Right renal pelvis (tissue), 4 donors: Measurements from ENCODE around the gene CDH20. TPM values are rescaled to one million over a fixed set of nuclear protein-coding genes. Genes with fewer than 3 reads are reported as not detected.

Experiments used
- DNase-seq, 4 donors: peaks; one replicate each; pipeline ENCODE4 v3.0.0-alpha.2; 2013; ENCODE audit warnings: low read depth in 4 of 4, low spot score in 3 of 4, missing footprints in 1 of 4
- polyA plus RNA-seq, 4 donors: library from polyadenylated mRNA; unstranded; fragments of 120-200 nt; gene quantifications; one replicate each; pipeline ENCODE4 v1.2.1, GENCODE V29; 2013; ENCODE audit not compliant: insufficient read length in 4 of 4

Gene CDH20
- polyA plus RNA-seq, 4 donors, result 3.1 to 4.3 (median 3.6) TPM

DNA sequence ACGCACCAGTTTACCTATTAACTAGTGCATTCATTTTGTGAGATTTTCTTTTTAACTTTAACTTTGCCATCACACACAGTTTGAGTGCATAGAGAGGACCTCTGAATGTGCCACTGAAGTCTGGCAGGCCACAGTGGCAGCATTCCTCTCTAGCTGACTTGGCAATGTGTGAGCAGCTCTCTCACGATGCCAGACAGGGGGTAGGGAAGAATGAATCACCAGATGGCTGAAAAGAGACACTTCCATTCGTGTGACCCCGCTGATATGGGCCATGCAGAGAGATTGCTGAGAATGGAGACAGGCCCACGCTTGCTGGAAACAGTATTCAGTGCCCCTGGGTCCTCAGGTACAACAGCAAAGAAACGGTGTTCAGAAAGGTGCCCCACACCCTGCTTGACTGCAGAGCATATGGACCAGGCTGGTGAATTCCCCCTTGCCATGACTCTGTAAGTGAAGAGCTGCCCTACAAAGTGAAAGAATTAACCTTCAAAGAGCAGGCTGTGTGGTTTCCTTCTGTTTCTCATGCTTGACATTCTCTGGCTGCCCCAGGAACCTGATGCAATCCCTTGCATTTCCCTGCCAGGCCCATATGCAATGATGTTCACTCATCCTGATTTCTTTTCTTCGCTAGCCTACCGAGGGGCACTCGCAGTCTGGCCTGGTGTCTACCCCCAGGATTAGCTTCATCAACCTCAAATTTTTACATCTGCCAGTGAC is 236.1 kb downstream of the CDH20 start:
- DNase-seq, result no peak

DNA sequence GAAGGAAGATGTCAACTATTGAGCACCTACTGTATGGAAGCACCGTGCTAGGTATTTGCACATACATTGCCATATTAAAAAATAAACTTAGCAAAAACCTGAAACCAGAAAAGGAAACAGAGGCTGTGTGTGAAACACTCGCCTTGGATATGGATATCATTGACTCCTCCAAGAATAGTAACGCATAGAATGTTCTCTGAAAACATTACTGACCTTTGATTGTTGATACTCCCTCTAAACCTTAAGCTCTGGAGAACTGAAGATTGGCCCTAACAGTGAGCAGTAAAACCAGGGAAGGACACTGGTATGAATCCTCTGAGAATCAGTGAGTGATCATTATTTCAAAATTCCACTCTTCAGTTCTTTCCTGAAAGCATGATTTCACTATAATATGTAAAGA is 236.8 kb downstream of the CDH20 start:
- DNase-seq, result no peak

DNA sequence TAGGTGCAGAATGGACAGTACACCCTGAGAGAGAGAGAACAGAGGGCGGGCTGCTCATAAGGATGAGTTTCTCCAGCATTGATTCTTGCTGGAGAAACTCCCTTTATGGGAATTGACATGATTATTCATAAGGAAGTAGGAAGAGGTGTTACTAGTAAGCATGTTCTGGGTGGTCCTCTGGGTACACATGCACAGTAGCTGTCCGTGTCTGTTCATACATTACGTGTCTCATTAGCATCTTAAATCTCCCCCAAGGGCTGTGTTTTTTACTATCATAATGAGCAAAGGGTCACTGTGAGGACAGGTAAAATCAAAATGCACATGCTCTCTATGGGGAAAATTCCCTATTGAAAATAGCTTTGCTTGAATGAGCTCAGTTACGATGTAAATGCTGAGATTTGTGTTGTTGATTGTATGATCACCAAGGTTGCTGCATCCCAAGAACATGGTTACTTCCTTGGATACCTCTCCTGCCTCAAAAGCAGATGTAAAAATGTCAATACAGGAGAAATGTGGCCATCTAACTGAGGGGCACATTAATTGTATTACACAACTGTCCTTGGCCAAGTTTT is 238.9 kb downstream of the CDH20 start:
- no peak for DNase-seq

DNA sequence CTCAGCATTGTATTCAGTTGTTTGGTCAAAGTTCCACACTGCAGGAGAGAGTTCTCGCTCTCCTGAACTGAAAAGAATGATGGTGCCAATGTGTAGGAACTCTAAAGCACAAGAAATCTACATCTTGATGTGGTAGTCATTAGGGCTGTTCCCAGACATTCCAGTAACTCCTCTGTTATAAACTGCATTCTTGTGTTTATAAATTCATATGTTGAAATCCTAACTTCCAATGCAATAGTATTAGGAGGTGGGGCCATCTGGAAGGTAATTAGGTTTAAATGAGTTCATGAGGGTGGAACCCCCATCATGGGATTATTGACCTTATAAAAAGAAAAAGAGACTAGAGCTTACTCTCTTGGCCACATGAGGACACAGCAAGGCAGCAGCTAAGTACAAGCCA is 239.6 kb downstream of the CDH20 start:
- no peak for DNase-seq

DNA sequence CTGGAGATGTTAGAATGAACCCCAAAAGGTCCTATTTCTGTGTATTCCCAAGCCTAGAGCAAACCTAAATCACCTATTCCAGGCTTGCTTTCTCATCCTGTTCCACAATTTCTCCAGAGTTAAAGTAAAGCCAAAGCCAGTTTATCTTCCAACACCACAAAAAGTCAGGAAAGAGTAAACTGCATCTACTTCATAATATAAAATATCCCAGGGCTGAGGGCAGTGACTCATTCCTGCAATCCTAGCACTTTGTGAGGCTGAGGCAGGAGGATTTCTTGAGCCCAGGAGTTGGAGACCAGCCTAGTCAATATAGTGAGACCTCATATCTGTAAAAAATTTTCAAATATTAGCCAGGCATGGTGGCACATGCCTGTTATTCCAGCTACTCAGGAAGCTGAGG is 241.4 kb downstream of the CDH20 start:
- no peak for DNase-seq

DNA sequence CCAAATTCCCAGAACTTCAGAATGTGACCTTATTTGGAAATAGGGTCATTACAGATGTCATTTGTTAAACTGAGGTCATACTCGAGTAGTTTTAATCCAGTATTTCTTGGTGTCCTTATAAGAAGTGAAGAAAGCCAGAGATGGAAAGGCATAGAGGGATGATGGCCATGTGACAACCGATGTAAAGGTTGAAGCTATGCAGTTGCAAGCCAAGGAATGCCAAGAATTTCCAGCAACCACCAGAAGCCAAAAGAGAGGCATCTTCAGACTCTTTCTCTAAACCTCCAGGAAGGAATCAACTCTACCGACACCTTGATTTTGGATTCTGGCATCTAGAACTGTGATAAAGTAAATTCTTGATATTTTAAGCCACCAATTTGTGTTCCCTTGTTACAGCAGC is 242.2 kb downstream of the CDH20 start:
- DNase-seq, result no peak

DNA sequence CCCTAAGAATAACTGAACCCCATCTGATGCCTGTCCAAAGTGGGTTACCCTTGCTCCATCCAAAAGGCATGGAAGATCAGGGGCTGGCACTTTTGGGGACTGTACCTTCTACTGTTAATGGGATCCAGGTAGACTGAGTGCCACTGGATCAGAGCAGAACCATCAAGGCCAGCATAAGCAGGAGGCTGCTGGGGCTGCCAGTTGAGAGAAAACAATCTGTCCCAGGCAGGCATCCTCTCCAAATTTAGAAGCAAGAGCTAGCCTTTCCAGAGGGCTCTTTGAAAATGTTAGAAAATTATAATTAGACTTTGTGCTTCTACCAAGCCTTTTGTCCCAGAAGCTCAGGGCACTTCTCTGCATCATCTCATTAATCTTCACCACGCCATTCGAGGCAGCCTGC is 245.6 kb downstream of the CDH20 start:
- no peak for DNase-seq

DNA sequence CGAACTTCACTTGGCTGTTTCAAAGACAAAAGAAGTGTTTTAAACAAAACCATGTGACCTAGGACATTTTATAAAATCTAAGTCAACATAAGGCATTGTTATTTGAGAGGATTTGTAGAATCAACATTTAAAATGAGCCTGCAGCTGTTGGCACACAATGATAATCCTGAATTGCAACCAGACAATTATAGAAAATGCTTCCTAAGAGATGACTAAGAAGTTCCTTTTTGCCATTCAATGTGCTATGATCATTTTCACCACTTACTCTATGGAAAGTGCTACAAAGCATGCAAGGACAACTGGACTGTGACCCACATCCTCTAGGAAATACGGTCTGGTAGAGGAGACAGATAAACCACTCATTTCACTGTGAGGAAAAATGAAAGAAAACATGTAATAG is 246.4 kb downstream of the CDH20 start:
- no peak for DNase-seq

DNA sequence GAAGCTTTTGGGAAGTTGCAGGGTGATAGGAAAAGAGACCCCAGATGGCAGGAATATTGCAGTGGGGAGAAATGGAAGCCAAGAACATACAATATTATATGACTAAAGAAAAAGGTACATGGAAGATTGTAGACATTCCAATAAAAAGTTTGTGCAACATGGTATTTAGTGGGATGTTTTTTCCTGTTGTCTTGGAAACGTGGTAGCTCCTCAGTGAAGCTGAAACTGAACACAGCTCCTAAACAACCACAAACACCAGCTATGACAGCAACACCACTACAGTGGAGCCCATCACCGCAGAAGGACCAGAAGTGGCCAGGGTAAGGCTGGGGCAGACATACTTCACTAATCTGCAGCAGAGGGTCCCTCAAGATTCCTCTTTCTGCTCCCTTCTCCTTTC is 246.8 kb downstream of the CDH20 start:
- DNase-seq, result no peak

DNA sequence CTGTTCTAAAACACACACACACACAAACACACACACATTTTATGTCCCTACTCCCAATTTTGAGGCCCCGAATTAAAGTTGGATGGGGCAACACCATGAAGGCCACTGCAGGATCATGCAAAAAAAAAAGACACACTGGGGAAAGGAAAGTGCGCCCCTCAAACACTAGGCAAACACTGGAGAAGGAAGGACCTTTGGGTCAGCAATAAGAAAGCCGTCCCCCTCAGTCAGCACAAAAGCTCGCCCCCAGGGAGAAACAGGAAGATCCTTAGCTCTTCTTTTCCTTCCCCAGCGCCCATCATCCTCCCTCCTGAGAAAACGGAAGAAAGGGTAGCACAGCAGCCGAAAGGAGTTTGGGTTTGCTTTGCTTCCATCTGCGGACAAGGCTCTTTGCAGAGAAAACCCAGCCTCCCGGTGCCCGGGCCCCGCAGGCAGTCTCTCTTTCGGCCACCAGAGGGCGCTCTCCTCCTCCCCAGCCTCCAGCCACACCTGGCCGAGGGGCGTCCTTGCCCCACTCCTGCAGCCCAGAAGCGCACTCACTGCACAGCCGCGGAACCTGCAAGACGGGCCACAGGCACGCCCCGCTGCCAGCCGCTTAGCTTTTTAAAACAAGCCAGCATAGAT is 248.5 kb downstream of the CDH20 start:
- DNase-seq, result peak in 3 of 4 donors; percentile 61 to 77 (median 66)

DNA sequence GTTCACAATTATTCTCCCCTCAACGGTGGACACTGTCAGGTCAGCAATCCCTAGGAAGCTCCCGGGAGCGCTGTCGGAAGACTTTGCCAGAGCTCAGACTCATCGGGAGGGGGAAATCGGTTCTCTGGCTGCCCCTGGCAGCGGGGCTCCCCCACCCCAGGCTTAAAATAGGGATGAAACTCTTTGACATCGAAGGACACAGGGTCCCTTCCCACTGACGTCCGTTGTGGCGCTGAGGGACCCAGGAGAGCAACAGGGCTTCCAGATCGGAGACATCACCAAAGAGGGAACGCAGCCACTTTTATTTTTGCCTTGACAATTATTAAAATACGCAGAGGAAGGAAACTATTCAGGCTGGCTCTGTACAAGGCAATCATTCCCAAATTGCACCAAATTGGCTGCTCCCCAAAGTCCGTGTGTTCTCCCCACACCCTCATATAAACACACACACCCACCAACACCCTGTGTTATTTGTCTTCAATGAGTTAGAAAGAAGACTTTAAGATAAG is 249.0 kb downstream of the CDH20 start:
- no peak for DNase-seq

DNA sequence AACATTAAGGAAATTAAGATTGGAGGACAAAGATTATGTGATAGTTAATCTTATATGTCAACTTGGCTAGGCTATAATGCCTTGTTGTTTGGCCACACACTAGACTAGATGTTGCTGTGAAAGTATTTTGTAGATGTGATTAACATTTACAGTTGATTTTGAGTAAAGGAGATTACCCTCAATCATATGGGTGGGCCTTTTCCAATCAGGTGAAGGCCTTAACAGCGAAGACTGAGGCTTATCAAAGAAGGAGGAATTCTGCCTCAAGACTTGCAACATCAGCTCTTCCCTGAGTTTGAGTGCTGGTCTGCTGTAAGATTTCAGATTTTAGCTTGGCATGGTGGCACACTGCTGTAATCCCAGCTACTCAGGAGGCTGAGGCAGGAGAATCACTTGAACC is 250.3 kb downstream of the CDH20 start:
- DNase-seq, result no peak

DNA sequence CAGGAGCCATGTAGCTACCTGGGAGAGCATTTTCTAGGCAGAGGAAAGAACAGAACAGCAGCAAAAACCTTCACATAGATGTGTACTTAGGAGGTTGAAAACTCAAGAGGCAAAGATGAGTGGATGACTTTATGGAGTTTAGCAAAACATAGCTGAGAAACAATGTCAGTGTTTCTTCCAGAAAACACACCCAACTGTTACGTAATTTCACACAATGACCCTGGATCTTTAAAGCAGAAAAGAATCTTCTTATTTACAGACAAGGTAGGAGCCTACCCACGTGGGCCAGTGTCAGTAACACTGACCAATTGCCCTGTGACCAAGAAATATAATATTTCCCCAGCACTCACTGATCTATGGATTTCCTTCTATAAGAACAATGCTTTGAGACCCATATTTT is 254.6 kb downstream of the CDH20 start:
- no peak for DNase-seq

DNA sequence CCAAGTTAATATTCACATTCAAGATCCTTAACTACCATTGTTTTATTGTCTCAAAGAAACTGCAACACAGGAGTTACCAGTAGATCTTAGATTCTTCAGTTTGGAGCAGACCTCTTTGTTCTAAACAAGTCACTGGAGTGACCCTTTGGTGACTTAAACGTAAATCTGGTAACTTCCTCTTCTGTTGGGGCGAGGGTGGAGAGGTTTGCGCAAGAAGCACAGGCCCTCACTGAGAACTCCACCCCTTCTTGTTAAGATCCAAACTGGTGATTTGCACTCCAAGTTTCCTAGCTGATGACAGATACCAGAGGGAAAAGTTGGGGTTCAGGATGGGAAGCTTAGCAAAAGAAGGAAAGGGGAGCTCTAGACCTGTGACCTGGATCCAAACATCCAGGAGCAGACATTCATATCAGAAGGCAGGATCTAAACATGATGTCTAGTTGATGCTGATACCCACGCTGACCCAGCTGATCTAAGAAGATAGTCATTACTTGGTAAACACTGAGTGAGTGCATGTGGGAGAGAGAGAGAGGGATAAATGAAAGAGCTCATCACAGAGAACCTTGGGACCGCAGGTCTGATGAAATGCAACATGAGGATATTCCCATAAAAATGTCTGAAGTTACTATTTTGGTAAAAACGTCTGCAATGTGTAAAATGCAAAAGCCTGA is 256.0 kb downstream of the CDH20 start:
- DNase-seq, result no peak

DNA sequence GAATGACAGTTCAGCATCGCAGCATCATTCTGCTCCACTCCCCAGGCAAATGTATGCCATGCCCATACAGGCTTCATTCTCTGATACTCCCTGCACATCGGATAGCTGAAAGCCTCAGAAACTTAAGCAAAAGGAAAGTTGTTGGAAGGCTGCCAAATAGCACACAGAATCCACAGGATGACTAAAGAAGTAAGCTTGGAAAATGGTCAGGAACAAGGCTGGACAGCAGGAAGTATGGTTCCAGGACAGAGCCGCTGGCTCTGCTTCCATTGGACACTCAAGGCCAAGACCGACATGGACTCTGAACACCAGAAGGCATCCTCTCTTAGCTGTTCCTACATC is 256.5 kb downstream of the CDH20 start:
- no peak for DNase-seq

DNA sequence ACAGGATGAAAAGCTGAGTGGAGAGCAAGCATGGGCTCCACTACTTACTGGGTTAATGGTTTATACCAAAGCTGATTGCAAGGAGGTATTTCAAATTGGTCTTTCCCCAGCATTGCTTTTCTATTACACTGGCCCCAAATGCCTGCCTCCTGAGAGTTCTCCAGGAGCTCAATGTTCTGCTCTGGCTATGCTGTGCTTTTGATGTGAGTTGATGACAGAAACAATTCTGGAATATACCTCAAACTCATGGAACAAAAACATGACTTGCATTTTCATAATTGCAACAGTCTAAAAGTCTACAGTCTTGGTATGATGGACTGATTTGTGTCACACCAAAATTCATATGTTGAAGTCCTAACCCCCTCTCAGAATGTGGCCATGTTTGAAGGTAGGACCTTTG is 258.0 kb downstream of the CDH20 start:
- no peak for DNase-seq

DNA sequence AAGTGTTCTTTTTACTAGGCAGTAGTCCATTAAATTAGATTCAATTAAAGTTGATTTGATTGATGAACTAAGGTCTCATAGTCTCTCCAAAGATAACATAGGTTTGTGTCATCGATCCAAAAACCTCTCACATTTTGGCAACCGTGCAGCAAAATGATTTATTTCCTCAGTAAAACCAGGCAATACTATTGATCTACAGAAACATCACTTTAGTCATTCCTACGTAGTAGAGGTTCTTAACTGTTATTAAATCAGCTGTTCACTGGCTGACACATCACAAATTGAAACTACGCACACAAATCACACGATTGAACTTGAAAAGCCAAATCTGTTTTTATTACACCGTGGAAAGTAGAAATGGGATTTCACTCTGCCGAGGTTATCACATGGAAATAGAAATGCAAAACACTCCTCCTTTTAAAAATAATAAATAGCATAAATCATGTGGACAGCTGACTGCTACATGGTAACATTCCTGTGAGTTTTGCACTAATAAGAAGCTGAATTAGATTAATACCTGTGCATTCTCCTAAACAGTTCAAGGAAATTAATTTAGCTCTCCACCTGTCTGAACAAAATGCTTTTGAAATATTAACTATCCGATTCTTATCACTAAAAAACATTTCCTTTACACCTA is 262.5 kb downstream of the CDH20 start:
- peak in 2 of 4 donors; percentile 35 to 38 for DNase-seq

DNA sequence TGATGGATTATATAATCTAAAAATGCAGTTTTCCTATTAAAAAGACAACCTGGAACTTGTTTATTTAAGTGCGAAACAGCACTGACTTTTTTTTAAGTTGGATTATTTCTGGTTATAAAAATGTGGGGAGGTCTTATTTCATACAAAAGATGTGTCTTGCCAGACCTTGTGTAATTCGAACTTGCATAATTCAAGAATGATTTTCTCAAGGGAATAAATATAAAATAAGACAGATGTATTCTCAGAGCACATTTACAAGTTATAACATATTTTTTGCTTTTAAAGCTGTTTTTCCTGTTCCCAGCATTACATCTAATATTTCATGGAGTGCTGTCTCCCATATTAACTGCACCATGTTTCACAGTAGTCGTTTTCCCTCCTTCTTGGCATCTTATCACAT is 263.1 kb downstream of the CDH20 start:
- DNase-seq, result no peak

DNA sequence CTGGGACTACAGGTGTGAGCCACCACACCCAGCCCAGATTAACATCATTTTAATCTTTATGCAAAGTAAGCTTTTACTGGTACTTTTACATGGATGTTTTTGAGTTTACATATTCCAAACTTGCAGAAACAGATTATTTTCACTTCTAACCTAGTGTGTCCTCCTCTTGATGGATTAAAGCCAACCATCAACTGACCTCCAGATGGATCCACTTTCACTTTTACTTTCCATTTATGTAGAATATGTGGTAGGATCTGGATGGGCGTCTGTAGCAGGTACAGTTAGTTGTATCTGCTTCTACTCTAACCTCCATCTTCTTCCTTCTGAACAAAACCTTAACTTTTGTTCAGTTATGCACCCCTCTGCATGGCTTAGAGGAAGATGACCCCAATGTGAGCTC is 264.1 kb downstream of the CDH20 start:
- no peak for DNase-seq

DNA sequence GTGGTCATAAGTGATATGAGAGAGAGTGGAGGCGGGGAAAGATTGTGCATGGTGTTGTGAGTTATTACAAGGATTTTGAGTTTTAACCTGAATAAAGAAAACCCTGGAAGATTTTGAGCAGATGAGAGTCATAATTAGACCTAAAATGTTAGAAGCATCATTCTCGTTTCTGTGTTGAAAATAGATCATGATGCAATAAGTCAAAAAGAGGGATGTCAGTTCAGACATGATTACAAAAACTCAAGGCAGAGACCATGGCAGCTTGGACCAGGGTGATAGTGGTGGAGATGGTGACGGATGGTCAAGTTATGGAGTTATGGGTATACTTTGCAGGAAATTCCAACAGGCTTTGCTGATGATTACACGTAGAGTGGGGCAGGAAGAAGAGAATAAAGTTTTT is 267.2 kb downstream of the CDH20 start:
- DNase-seq, result no peak

DNA sequence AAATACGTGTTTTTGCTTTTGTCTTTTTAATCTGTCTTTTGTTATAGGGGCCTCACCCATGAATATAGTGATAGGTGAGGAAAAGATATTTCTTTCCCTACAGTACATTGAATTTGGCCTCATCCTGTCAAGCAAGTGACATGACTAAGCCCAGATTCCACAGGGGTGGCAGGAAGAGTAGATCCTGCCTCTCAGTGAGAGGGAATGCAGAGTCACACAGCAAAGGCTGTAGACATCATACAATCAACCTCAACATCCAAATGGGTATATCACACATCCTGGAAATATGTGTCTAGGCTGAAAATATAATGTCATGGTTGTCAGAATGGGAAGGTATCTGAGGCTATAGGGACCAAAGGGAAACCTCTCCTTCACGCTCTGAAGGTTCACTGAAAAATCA is 269.6 kb downstream of the CDH20 start:
- no peak for DNase-seq
